Measurements from ENCODE around the gene PKP4. TPM values are rescaled to one million over a fixed set of nuclear protein-coding genes. Genes with fewer than 3 reads are reported as not detected.

The PKP4 gene
- total RNA-seq, 5 donors from 2014 or later (not counting 1 experiment from before 2014, with no cell fraction given): 17.3 to 23.1 (median 20.3) TPM

- peaks cover 21% of the 10 kb centered on the region for H3K36me3 Mint-ChIP-seq
- H3K4me3 Mint-ChIP-seq: no peak overlapping the region
- no peaks in the 10 kb centered on the region for H3K36me3 ChIP-seq (ENCODE audit: control insufficient read depth in 2 of 2, extremely low read depth in 1 of 2, insufficient read depth in 1 of 2, low read length in 1 of 2)
- no peak overlapping the region for H3K27ac Mint-ChIP-seq
- WGBS (ENCODE audit: insufficient coverage): no CpG with 5 or more reads among the region's 2 CpGs
- peaks cover 0 to 6% (median 5%) of the 10 kb centered on the region in 3 donors for H3K4me1 Mint-ChIP-seq
- no peaks in the 10 kb centered on the region for H3K27me3 ChIP-seq (replicated peaks in 1 of 2; ENCODE audit: control insufficient read depth in 2 of 2, extremely low read depth in 1 of 2, insufficient read depth in 2 of 2, low read length in 1 of 2)
- H3K9me3 ChIP-seq: no peaks in the 10 kb centered on the region
- H3K9me3 Mint-ChIP-seq: no peaks in the 10 kb centered on the region
- CTCF ChIA-PET: no interaction called here
- POLR2A ChIA-PET: no interaction called here
- no peaks in the 10 kb centered on the region for H3K27me3 Mint-ChIP-seq
- no peak overlapping the region for H3K4me3 ChIP-seq (ENCODE audit: control insufficient read depth in 1 of 2, extremely low read depth in 1 of 2, low read length in 1 of 2)
- no peak overlapping the region for H3K27ac ChIP-seq (ENCODE audit: low read length)
- no peaks in the 10 kb centered on the region for H3K4me1 ChIP-seq (ENCODE audit: control insufficient read depth in 1 of 2, extremely low read depth in 1 of 2, insufficient read depth in 2 of 2, low read length in 2 of 2)
- DNase-seq (no peak), ATAC-seq (replicated peaks in 1 of 4) (no peak)
These were observed 42.6 kb downstream of the PKP4 start for GRCh38 chr2:158499383-158499782.

DNA sequence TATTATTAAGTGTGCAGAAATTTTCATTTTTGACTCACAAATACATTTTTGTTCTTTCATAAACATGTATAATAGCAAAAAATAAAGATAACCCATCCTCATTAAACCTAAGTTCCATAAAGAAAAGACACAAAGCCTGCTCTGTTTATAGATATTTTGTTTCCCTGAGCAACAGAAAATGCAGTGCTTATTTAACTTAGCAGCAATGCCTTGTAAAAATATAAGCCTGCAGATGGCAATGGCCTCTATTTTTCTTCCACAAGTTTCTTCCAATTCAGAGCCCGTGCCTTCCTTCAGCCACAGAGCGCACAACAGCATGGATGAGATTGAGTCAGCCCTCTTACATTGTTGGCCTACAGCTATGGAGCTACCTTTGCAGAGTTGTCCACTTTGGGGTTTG, 43.6 kb downstream of the PKP4 start:
- peaks cover 21% of the 10 kb centered on the region for H3K36me3 Mint-ChIP-seq
- peaks cover 0 to 7% (median 5%) of the 10 kb centered on the region in 3 donors for H3K4me1 Mint-ChIP-seq
- H3K27ac ChIP-seq (ENCODE audit: low read length): no peak overlapping the region
- WGBS (ENCODE audit: insufficient coverage): no CpG with 5 or more reads among the region's 2 CpGs
- no peak overlapping the region for H3K4me3 Mint-ChIP-seq
- no peaks in the 10 kb centered on the region for H3K36me3 ChIP-seq (ENCODE audit: control insufficient read depth in 2 of 2, extremely low read depth in 1 of 2, insufficient read depth in 1 of 2, low read length in 1 of 2)
- no peaks in the 10 kb centered on the region for H3K27me3 Mint-ChIP-seq
- H3K9me3 ChIP-seq: no peaks in the 10 kb centered on the region
- no peaks in the 10 kb centered on the region for H3K9me3 Mint-ChIP-seq
- no peak for DNase-seq
- H3K4me3 ChIP-seq (ENCODE audit: control insufficient read depth in 1 of 2, extremely low read depth in 1 of 2, low read length in 1 of 2): no peak overlapping the region
- H3K27me3 ChIP-seq (replicated peaks in 1 of 2; ENCODE audit: control insufficient read depth in 2 of 2, extremely low read depth in 1 of 2, insufficient read depth in 2 of 2, low read length in 1 of 2): no peaks in the 10 kb centered on the region
- no peaks in the 10 kb centered on the region for H3K4me1 ChIP-seq (ENCODE audit: control insufficient read depth in 1 of 2, extremely low read depth in 1 of 2, insufficient read depth in 2 of 2, low read length in 2 of 2)
- H3K27ac Mint-ChIP-seq: no peak overlapping the region
- ChIA-PET POLR2A (no interaction called here), CTCF (no interaction called here)
- ATAC-seq (replicated peaks in 1 of 4): no peak

DNA sequence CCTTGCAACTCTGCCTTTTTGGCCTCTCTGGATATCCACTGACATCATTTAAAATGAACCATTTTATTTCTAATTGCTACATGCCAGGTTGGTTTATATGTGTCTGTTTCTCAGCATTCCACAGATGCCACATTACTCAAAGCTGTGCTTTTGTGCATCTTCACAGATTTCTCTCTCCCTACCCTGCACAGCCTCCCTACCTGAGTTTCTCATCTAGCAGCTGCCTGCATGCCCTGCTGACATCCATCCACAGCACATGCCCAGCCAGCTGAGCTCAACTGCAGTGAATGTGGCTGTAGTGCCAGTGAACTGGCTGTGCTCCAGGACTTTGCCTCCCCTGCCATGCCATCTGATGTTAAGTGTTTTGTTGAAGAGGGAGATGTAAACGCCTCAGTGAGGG, 44.5 kb downstream of the PKP4 start:
- H3K4me3 ChIP-seq (ENCODE audit: control insufficient read depth in 1 of 2, extremely low read depth in 1 of 2, low read length in 1 of 2): no peak overlapping the region
- CTCF ChIA-PET: no interaction called here
- H3K27ac ChIP-seq (ENCODE audit: low read length): no peak overlapping the region
- H3K4me1 ChIP-seq (ENCODE audit: control insufficient read depth in 1 of 2, extremely low read depth in 1 of 2, insufficient read depth in 2 of 2, low read length in 2 of 2): no peaks in the 10 kb centered on the region
- H3K27me3 Mint-ChIP-seq: no peaks in the 10 kb centered on the region
- H3K4me1 Mint-ChIP-seq: peaks cover 0 to 11% (median 5%) of the 10 kb centered on the region in 3 donors
- POLR2A ChIA-PET: no interaction called here
- H3K36me3 Mint-ChIP-seq: peaks cover 21% of the 10 kb centered on the region
- H3K4me3 Mint-ChIP-seq: no peak overlapping the region
- no peak for ATAC-seq (replicated peaks in 1 of 4)
- WGBS (ENCODE audit: insufficient coverage): no CpG with 5 or more reads among the region's 1 CpG
- DNase-seq: no peak
- no peaks in the 10 kb centered on the region for H3K9me3 Mint-ChIP-seq
- no peaks in the 10 kb centered on the region for H3K27me3 ChIP-seq (replicated peaks in 1 of 2; ENCODE audit: control insufficient read depth in 2 of 2, extremely low read depth in 1 of 2, insufficient read depth in 2 of 2, low read length in 1 of 2)
- no peaks in the 10 kb centered on the region for H3K36me3 ChIP-seq (ENCODE audit: control insufficient read depth in 2 of 2, extremely low read depth in 1 of 2, insufficient read depth in 1 of 2, low read length in 1 of 2)
- H3K9me3 ChIP-seq: no peaks in the 10 kb centered on the region
- H3K27ac Mint-ChIP-seq: no peak overlapping the region

DNA sequence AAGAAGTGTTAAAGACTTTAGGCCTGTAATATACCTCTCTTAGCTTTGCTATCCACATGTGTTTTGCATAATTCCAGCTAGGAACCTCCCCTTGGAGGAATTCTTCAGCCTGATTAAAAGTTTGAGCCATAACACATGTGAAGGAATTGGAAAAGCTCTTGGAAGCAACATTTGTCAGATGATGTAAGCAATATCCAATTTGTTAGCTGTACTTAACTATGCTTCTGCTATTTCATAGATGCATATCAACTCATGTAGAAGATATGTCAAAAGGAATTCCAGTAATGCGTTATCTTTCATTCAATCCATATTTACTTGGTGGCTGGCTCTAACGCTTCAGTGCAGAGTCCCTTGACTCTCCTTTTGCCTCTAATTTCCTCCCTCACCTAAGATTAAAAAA, 46.2 kb downstream of the PKP4 start:
- Mint-ChIP-seq H3K4me1 (peaks cover 0 to 10% (median 5%) of the 10 kb centered on the region in 3 donors), H3K36me3 (peaks cover 18% of the 10 kb centered on the region), H3K27ac (no peak overlapping the region), H3K4me3 (no peak overlapping the region), H3K27me3 (no peaks in the 10 kb centered on the region), H3K9me3 (no peaks in the 10 kb centered on the region)
- Histone ChIP-seq H3K4me3 (ENCODE audit: control insufficient read depth in 1 of 2, extremely low read depth in 1 of 2, low read length in 1 of 2) (no peak overlapping the region), H3K9me3 (no peaks in the 10 kb centered on the region), H3K27ac (ENCODE audit: low read length) (no peak overlapping the region), H3K36me3 (ENCODE audit: control insufficient read depth in 2 of 2, extremely low read depth in 1 of 2, insufficient read depth in 1 of 2, low read length in 1 of 2) (no peaks in the 10 kb centered on the region), H3K4me1 (ENCODE audit: control insufficient read depth in 1 of 2, extremely low read depth in 1 of 2, insufficient read depth in 2 of 2, low read length in 2 of 2) (no peaks in the 10 kb centered on the region), H3K27me3 (replicated peaks in 1 of 2; ENCODE audit: control insufficient read depth in 2 of 2, extremely low read depth in 1 of 2, insufficient read depth in 2 of 2, low read length in 1 of 2) (no peaks in the 10 kb centered on the region)
- ATAC-seq (replicated peaks in 1 of 4) (no peak), DNase-seq (no peak)
- no CpG with 5 or more reads among the region's 2 CpGs for WGBS (ENCODE audit: insufficient coverage)
- ChIA-PET POLR2A (no interaction called here), CTCF (no interaction called here)

GRCh38 chr2:158504088-158504487, 47.3 kb downstream of the PKP4 start:
- no peaks in the 10 kb centered on the region for H3K9me3 Mint-ChIP-seq
- no peaks in the 10 kb centered on the region for H3K36me3 ChIP-seq (ENCODE audit: control insufficient read depth in 2 of 2, extremely low read depth in 1 of 2, insufficient read depth in 1 of 2, low read length in 1 of 2)
- no peaks in the 10 kb centered on the region for H3K4me1 ChIP-seq (ENCODE audit: control insufficient read depth in 1 of 2, extremely low read depth in 1 of 2, insufficient read depth in 2 of 2, low read length in 2 of 2)
- DNase-seq (no peak), ATAC-seq (replicated peaks in 1 of 4) (no peak)
- no peak overlapping the region for H3K4me3 Mint-ChIP-seq
- WGBS (ENCODE audit: insufficient coverage): no CpG with 5 or more reads among the region's 3 CpGs
- no peaks in the 10 kb centered on the region for H3K27me3 ChIP-seq (replicated peaks in 1 of 2; ENCODE audit: control insufficient read depth in 2 of 2, extremely low read depth in 1 of 2, insufficient read depth in 2 of 2, low read length in 1 of 2)
- CTCF ChIA-PET: no interaction called here
- H3K4me3 ChIP-seq (ENCODE audit: control insufficient read depth in 1 of 2, extremely low read depth in 1 of 2, low read length in 1 of 2): no peak overlapping the region
- POLR2A ChIA-PET: no interaction called here
- no peaks in the 10 kb centered on the region for H3K27me3 Mint-ChIP-seq
- no peak overlapping the region for H3K27ac ChIP-seq (ENCODE audit: low read length)
- peaks cover 13% of the 10 kb centered on the region for H3K36me3 Mint-ChIP-seq
- H3K27ac Mint-ChIP-seq: no peak overlapping the region
- no peaks in the 10 kb centered on the region for H3K9me3 ChIP-seq
- peaks cover 0 to 10% (median 5%) of the 10 kb centered on the region in 3 donors for H3K4me1 Mint-ChIP-seq

GRCh38 chr2:158505448-158505934, 48.7 kb downstream of the PKP4 start:
- Histone ChIP-seq H3K4me1 (ENCODE audit: control insufficient read depth in 1 of 2, extremely low read depth in 1 of 2, insufficient read depth in 2 of 2, low read length in 2 of 2) (no peaks in the 10 kb centered on the region), H3K9me3 (no peaks in the 10 kb centered on the region), H3K4me3 (ENCODE audit: control insufficient read depth in 1 of 2, extremely low read depth in 1 of 2, low read length in 1 of 2) (no peak overlapping the region), H3K27ac (ENCODE audit: low read length) (no peak overlapping the region), H3K36me3 (ENCODE audit: control insufficient read depth in 2 of 2, extremely low read depth in 1 of 2, insufficient read depth in 1 of 2, low read length in 1 of 2) (no peaks in the 10 kb centered on the region), H3K27me3 (replicated peaks in 1 of 2; ENCODE audit: control insufficient read depth in 2 of 2, extremely low read depth in 1 of 2, insufficient read depth in 2 of 2, low read length in 1 of 2) (no peaks in the 10 kb centered on the region)
- Mint-ChIP-seq H3K27me3 (no peaks in the 10 kb centered on the region), H3K9me3 (no peaks in the 10 kb centered on the region), H3K4me1 (peaks cover 0 to 10% (median 5%) of the 10 kb centered on the region in 3 donors), H3K27ac (no peak overlapping the region), H3K36me3 (peaks cover 8% of the 10 kb centered on the region), H3K4me3 (no peak overlapping the region)
- CTCF ChIA-PET: interaction anchor here (0.7 to 1.3 kb wide), 2 partner anchors 17 to 51 kb away, joined by 3 to 4 read pairs; no protein-coding TSS in a partner anchor
- POLR2A ChIA-PET: interaction anchor here in 1 of 2 donors (0.6 to 1.0 kb wide), 2 partner anchors 17 to 187 kb away, joined by 3 read pairs; no protein-coding TSS in a partner anchor
- 100% methylated on average over 1 of the region's 4 CpGs for WGBS (ENCODE audit: insufficient coverage)
- DNase-seq: no peak
- no peak for ATAC-seq (replicated peaks in 1 of 4)

DNA sequence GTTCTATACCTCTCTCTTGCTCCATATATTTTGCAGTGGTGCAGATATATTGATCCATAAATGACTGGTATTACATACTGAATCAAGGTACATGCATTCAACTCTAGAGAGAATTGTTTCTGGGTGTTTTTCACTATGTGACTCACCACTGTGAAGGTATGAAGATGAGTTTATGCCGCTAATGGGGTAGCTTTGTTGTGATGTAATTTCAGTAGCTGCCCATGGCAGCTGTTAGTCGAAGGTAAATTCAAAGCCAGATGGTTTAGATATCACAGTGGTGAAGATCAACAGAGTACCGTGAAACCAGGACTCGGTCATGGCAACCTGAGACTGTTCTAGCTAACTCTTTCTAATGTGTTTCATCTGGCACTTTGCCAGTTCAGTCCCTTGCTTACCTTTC, 50.4 kb downstream of the PKP4 start:
- H3K4me3 ChIP-seq (ENCODE audit: control insufficient read depth in 1 of 2, extremely low read depth in 1 of 2, low read length in 1 of 2): no peak overlapping the region
- no peak for ATAC-seq (replicated peaks in 1 of 4)
- WGBS (ENCODE audit: insufficient coverage): 28% methylated on average over 2 of the region's 4 CpGs

More for the DNA sequence above, 50.4 kb downstream of the PKP4 start:
- Histone ChIP-seq H3K36me3 (ENCODE audit: control insufficient read depth in 2 of 2, extremely low read depth in 1 of 2, insufficient read depth in 1 of 2, low read length in 1 of 2) (no peaks in the 10 kb centered on the region), H3K27me3 (replicated peaks in 1 of 2; ENCODE audit: control insufficient read depth in 2 of 2, extremely low read depth in 1 of 2, insufficient read depth in 2 of 2, low read length in 1 of 2) (no peaks in the 10 kb centered on the region), H3K27ac (ENCODE audit: low read length) (no peak overlapping the region), H3K9me3 (no peaks in the 10 kb centered on the region), H3K4me1 (ENCODE audit: control insufficient read depth in 1 of 2, extremely low read depth in 1 of 2, insufficient read depth in 2 of 2, low read length in 2 of 2) (no peaks in the 10 kb centered on the region)
- peaks cover 0 to 10% (median 0%) of the 10 kb centered on the region in 3 donors for H3K4me1 Mint-ChIP-seq
- H3K9me3 Mint-ChIP-seq: no peaks in the 10 kb centered on the region
- no peak for DNase-seq
- H3K4me3 Mint-ChIP-seq: no peak overlapping the region
- ChIA-PET CTCF (no interaction called here), POLR2A (no interaction called here)
- H3K27ac Mint-ChIP-seq: no peak overlapping the region
- no peaks in the 10 kb centered on the region for H3K27me3 Mint-ChIP-seq
- H3K36me3 Mint-ChIP-seq: no peaks in the 10 kb centered on the region

All from T-cell (primary cell).